ENCODE data around the gene MMP28.

GRCh38 chr17:35774499-35774898 lies 20.9 kb downstream of the MMP28 start:
- TF ChIP-seq CTCF (IDR thresholded peaks at IDR 0.05; ENCODE audit: low read length): no peak
- TF ChIP-seq EZH2 (optimal IDR thresholded peaks at IDR 0.05; ENCODE audit: low read depth, low read length): no peak
